GM19467 (cell line): ENCODE data around the gene OR2A25.
"Not testable (repeated sequence)": the region's sequence is repeated elsewhere in the genome, so short reads cannot be mapped to it uniquely, and the experiment has no call there.

Experiments
- ATAC-seq: cut with Tn5 transposase; IDR thresholded peaks from one replicate; pipeline ENCODE4 v1.9.1; 2021; ENCODE audit warnings: mild to moderate bottlenecking, moderate library complexity; ENCODE audit not compliant: unreplicated experiment

Gene OR2A25, protein sequence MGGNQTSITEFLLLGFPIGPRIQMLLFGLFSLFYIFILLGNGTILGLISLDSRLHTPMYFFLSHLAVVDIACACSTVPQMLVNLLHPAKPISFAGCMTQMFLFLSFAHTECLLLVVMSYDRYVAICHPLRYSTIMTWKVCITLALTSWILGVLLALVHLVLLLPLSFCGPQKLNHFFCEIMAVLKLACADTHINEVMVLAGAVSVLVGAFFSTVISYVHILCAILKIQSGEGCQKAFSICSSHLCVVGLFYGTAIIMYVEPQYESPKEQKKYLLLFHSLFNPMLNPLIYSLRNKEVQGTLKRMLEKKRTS

GRCh38 chr7:144069511-144069910 lies at the start of gene OR2A25:
TSS of gene OR2A25 (plus strand) at chr7:144069811. CDS start at chr7:144074220, 4,409 bp downstream.
- no peak for ATAC-seq

DNA sequence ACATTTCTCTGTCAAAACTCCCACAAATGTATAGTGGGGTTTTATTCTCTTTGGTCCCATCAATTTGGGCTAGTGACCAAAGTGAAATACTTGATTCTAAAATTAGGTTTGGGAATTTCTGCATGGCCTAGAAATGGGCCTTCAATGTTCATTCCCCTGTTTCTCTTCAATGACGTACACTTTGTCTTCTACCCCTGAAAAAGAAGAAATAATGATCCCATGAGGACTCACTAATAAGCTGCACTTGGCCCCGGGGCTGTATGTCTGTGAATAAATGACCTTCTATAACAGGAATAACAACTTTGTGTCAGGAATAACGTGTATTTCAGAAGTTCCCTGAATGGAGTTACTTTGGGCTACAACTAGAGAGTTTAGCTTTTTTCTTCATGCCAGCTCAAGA lies 49.3 kb upstream of the OR2A25 start:
- ATAC-seq, result no peak

- ATAC-seq, result no peak
Measured at GRCh38 chr7:144022169-144022568, 47.4 kb upstream of the OR2A25 start.

DNA sequence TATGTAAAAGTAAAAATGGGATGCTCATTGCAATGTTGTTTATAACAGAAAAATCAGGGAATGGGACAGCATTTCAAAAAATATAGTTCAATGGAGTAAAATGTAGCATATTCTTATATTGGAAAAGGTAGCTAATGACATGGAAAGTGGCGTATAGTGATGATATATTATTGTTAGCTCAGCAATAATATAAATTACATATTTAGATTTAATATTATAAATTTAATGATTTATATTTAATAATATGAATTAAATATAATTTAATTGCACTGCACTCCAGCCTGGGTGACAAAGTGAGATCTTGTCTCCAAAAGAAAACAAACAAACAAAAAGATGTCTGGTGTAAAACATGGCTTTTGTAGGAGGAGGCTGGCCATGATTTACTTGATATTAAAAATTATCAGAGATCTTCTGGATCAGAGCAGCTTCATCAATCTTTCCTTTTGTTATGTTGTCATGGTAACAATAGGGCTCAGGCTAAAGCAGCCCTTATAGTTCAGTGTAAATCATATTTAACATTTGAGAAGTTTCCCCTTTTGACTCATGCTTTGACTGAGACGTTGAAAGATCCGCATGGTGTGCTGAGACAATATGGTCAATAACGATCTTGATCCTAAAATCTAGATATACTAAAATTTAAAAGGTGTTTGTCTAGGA lies 46.3 kb upstream of the OR2A25 start:
- no peak for ATAC-seq

DNA sequence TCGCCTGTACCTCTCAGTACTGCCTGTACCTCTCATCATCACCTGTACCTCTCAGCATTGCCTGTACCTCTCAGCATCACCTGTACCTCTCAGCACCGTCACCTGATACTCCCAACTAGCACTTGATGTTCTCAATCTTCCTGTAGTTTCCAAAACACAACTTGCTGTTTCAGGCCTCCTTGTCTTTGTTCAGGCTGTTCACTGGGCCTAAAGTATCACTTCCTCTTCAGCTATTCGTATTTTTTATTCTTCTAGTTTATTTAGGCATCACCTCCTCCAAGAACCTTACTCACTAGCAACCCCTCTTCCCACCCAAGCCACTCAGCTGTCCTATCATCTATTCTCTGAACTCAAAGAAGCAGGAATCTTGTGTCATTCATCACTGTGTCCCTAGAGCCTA lies 45.4 kb upstream of the OR2A25 start:
- no peak for ATAC-seq

DNA sequence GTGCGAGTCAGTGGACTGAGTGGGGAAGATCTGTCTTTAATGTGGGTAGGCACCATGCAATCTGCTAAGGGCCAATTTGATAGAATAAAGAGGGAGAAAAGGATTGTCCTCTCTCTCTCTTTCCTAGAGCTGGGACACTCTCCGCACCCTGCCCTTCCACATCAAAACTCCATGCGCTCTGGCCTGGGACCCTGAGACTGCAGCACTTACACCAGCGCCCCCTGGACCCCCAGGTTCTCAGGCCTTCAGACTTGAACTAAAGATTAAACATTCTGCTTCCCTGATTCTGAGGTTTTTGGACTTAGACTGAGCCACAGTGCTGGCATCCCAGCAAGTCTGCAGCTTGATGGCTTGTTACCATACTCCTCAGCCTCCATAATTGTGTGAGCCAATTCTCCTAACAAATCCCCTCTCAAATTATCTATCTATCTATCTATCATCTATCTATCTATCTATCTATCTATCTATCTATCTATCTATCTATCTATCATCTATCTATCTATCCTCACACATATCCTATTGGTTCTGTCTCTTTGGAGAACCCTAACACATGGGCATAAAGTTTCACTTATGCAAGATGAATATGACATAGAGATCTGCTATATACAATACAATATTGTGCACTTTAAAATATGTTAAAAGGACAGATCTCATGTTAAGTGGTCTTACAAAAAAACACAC lies 43.3 kb upstream of the OR2A25 start:
- no peak for ATAC-seq

DNA sequence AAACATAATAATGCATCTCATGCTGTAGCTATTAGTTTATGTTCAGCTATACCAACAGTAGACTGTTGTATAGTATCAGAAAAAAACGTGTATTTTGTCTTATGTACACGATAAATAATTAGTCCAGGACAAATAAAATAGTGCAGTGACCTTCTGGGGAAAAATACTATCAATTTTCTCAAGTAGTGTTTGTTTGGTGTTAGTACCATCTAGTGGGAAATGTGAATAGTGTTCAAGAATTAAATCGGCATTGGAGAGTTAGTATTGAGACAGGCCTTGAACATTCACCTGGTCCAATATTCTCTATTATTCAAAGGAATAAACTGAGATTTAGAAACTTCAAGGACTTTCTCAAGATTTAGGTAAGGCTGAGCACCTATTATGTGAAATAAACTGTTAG lies 42.5 kb upstream of the OR2A25 start:
- no peak for ATAC-seq

- no peak for ATAC-seq
Measured at GRCh38 chr7:144027974-144028373, 41.6 kb upstream of the OR2A25 start.

DNA sequence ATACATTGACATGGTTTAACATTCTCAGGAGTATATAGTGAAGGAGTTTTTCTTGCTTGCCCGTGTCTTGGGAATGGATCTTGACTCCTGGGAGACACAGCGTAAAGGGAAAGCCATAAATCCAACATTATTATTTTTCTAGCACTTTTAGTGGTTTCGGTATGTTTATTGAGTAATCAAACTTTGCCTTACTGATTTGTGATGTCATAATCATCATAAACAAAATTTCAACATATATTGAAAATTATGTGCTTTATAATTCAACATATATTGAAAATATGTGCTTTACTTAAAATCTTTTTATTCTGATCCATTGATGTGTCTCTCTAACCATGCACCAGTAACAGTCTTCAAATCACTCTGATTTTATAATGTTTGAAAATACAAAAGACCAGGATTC lies 41.1 kb upstream of the OR2A25 start:
- no peak for ATAC-seq

- ATAC-seq, result no peak
Measured at GRCh38 chr7:144032516-144032915, 37.1 kb upstream of the OR2A25 start.

GRCh38 chr7:144032985-144033709 lies 36.5 kb upstream of the OR2A25 start:
- no peak for ATAC-seq

GRCh38 chr7:144035385-144035784 lies 34.2 kb upstream of the OR2A25 start:
- no peak for ATAC-seq

DNA sequence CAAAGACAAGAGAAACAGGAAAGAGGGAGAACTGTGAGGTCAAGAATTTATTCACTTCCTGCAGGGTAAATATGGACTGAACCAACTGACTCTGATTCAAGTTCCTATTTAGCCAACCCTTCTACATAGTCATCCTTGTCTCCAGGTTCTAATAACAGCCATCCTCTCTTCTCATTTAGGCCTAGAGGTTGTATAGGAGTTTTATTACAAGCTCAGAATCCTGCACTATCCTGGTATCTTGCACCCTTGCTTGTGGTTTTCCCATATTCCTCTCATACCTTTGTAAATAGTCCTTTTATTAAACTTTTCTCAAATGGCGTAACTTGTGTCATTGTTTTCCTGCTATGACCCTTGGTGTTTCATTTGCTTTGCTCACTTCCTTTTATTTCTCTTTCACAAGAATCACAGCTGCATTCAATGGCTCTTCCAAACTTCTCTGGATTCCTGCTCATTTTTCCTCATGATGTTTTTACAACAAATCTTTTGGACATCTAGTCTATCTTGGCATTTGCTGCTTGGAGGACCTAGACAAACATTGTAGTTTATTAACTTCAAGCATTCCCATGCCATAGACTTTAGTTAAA lies 33.2 kb upstream of the OR2A25 start:
- no peak for ATAC-seq

GRCh38 chr7:144037414-144038035 lies 32.1 kb upstream of the OR2A25 start:
- no peak for ATAC-seq

GRCh38 chr7:144038887-144039286 lies 30.7 kb upstream of the OR2A25 start:
- no peak for ATAC-seq

GRCh38 chr7:144048648-144049047 lies 21.0 kb upstream of the OR2A25 start, which contains the start of gene OR2A5:
TSS of gene OR2A5 (plus strand) at chr7:144048948. CDS start at chr7:144050402, 1,454 bp downstream.
- no peak for ATAC-seq

GRCh38 chr7:144049491-144049890 lies 20.1 kb upstream of the OR2A25 start:
- no peak for ATAC-seq

GRCh38 chr7:144050093-144050492 lies 19.5 kb upstream of the OR2A25 start:
- ATAC-seq, result no peak

DNA sequence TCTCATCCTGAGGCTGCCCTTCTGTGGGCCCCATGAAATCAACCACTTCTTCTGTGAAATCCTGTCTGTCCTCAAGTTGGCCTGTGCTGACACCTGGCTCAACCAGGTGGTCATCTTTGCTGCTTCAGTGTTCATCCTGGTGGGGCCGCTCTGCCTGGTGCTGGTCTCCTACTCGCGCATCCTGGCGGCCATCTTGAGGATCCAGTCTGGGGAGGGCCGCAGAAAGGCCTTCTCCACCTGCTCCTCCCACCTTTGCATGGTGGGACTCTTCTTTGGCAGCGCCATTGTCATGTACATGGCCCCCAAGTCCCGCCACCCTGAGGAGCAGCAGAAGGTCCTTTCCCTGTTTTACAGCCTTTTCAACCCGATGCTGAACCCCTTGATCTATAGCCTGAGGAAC lies 18.7 kb upstream of the OR2A25 start:
- ATAC-seq, result not testable (repeated sequence)

DNA sequence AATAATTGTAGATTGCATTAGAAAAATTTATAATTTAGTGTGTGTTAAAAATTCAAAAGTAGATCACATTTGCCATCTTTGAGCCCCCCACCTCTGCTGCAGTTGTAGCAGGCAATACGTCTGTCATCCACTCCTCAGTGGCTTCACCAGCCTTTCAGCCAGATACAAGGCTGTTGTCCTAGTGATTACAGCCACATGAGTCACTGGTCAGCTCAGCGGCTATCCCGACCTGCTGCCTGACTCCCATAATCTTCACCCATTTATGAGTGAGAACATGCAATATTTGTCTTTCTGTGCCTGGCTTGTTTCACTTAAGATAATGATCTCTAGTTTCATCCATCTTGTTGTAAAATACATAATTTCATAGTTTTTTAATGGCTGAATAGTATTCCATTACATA lies 11.7 kb upstream of the OR2A25 start:
- ATAC-seq, result no peak
